GM21619 (cell line): ENCODE results near the gene MET.

Source experiments
- ATAC-seq: cut with Tn5 transposase; IDR thresholded peaks from one replicate; pipeline ENCODE4 v1.9.1; 2021; ENCODE audit not compliant: unreplicated experiment

Gene MET

GRCh38 chr7:116726149-116726548 is 54.2 kb downstream of the MET start:
- ATAC-seq: no peak

- ATAC-seq: no peak
Measured at GRCh38 chr7:116726713-116727431, 54.9 kb downstream of the MET start.

GRCh38 chr7:116727432-116728009 is 55.5 kb downstream of the MET start:
- no peak for ATAC-seq

- ATAC-seq: no peak
Measured at GRCh38 chr7:116728413-116728812, 56.4 kb downstream of the MET start.

- ATAC-seq: no peak
Measured at GRCh38 chr7:116730097-116731022, 58.4 kb downstream of the MET start.

- ATAC-seq: no peak
Measured at GRCh38 chr7:116731023-116731395, 59.0 kb downstream of the MET start.

- ATAC-seq: no peak
Measured at GRCh38 chr7:116731445-116732335, 59.7 kb downstream of the MET start.

GRCh38 chr7:116732788-116733694 is 61.0 kb downstream of the MET start:
- ATAC-seq: no peak

GRCh38 chr7:116733924-116734580 is 62.1 kb downstream of the MET start:
- ATAC-seq: no peak

- no peak for ATAC-seq
Measured at GRCh38 chr7:116734710-116735109, 62.7 kb downstream of the MET start.

- no peak for ATAC-seq
Measured at GRCh38 chr7:116736927-116737715, 65.1 kb downstream of the MET start.

- no peak for ATAC-seq
Measured at GRCh38 chr7:116738378-116738777, 66.4 kb downstream of the MET start.

GRCh38 chr7:116739307-116739706 is 67.3 kb downstream of the MET start:
- ATAC-seq: no peak

- ATAC-seq: no peak
Measured at GRCh38 chr7:116740231-116740630, 68.2 kb downstream of the MET start.

GRCh38 chr7:116740755-116741462 is 68.9 kb downstream of the MET start:
- no peak for ATAC-seq

- no peak for ATAC-seq
Measured at GRCh38 chr7:116741625-116742316, 69.8 kb downstream of the MET start.

- ATAC-seq: no peak
Measured at GRCh38 chr7:116742641-116743040, 70.6 kb downstream of the MET start.
